ENCODE data around the gene SYCN.

DNA sequence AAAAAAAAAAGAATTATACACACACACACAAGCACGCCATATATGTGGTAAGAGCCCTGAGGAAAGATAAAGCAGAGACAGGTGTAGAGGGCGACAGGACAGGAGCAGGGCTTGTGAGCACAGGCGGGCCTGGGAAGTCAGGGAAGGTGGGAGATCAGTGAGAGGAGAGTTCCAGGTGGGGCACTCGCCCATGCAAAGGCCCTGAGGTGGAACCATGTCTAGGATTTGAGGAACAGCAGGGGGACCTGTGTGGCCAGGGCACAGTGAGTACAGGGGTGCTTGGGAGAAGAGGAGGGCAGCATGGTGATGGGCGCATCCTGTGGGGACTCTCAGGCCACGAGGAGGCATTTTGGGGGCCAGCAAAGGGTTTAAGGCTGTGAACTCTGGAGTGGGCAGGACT is 39.8 kb downstream of the SYCN start:
- TF ChIP-seq, protein P1, sequence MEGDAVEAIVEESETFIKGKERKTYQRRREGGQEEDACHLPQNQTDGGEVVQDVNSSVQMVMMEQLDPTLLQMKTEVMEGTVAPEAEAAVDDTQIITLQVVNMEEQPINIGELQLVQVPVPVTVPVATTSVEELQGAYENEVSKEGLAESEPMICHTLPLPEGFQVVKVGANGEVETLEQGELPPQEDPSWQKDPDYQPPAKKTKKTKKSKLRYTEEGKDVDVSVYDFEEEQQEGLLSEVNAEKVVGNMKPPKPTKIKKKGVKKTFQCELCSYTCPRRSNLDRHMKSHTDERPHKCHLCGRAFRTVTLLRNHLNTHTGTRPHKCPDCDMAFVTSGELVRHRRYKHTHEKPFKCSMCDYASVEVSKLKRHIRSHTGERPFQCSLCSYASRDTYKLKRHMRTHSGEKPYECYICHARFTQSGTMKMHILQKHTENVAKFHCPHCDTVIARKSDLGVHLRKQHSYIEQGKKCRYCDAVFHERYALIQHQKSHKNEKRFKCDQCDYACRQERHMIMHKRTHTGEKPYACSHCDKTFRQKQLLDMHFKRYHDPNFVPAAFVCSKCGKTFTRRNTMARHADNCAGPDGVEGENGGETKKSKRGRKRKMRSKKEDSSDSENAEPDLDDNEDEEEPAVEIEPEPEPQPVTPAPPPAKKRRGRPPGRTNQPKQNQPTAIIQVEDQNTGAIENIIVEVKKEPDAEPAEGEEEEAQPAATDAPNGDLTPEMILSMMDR (IDR thresholded peaks at IDR 0.05; ENCODE audit: control extremely low read depth in 1 of 3, insufficient read depth in 1 of 3, low read depth in 1 of 3, low read length in 3 of 3) = no peak
- no peak for TF ChIP-seq CREB1 (IDR thresholded peaks at IDR 0.05)
- no peak for TF ChIP-seq CEBPB (IDR thresholded peaks at IDR 0.05; ENCODE audit: low read depth, low read length)
- TF ChIP-seq JUN (IDR thresholded peaks at IDR 0.05; ENCODE audit: low read depth, low read length) = no peak
- TF ChIP-seq EGR1 (IDR thresholded peaks at IDR 0.05; ENCODE audit: borderline replicate concordance, low read depth, low read length) = no peak
- no peak for TF ChIP-seq TBP (IDR thresholded peaks at IDR 0.05; ENCODE audit: low read depth, low read length)
- no peak for TF ChIP-seq JUND (IDR thresholded peaks at IDR 0.05; ENCODE audit: low read length)
- no peak for TF ChIP-seq POLR2AphosphoS5 (IDR thresholded peaks at IDR 0.05; ENCODE audit: low read depth, low read length)
- TF ChIP-seq POLR2A (IDR thresholded peaks at IDR 0.05; ENCODE audit: control extremely low read depth in 1 of 2, low read depth in 2 of 2, low read length in 2 of 2) = no peak
- no peak for TF ChIP-seq RFX5 (IDR thresholded peaks at IDR 0.05; ENCODE audit: borderline replicate concordance, low read depth, low read length)
- TF ChIP-seq EP300 (IDR thresholded peaks at IDR 0.05; ENCODE audit: borderline replicate concordance in 1 of 2, low read depth in 2 of 2, low read length in 2 of 2) = no peak
- TF ChIP-seq RNF2 (IDR thresholded peaks at IDR 0.05; ENCODE audit: borderline replicate concordance, low read depth, low read length, missing control alignments, poor library complexity, severe bottlenecking) = no peak

All from H1 (cell line).